ENCODE results near the gene CD44.
"Not testable (repeated sequence)": the region's sequence is repeated elsewhere in the genome, so short reads cannot be mapped to it uniquely, and the experiment has no call there.

The CD44 gene

GRCh38 chr11:35211952-35212351 lies 73.0 kb downstream of the CD44 start:
- no peak for DNase-seq (ENCODE audit: low read depth in 3 of 3)

DNA sequence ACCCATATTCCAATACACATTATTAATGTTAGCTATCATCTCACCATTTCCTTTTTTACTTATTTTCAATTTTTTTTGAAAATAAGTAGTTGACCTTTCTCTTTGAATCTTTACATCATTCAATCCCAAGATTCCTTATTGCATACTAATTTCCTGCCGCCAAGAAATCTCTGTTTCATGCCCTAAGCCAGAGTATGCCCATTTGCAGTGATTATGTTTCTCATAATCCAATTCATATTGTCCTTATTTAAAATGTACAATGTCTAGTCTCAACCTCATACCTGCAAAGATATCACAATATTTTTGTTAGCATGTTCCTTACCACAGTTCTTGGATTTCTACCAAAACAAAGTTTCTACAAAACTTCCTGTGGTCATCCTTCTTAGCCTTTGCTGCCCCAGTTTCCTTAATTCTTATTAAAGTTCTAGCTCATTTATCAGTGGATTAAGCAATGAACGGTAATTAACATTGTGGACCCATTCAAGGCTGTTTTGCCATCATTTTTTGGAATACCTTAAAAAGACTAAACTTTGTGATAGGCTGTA lies 75.3 kb downstream of the CD44 start:
- no peak for DNase-seq (ENCODE audit: low read depth in 3 of 3)

DNA sequence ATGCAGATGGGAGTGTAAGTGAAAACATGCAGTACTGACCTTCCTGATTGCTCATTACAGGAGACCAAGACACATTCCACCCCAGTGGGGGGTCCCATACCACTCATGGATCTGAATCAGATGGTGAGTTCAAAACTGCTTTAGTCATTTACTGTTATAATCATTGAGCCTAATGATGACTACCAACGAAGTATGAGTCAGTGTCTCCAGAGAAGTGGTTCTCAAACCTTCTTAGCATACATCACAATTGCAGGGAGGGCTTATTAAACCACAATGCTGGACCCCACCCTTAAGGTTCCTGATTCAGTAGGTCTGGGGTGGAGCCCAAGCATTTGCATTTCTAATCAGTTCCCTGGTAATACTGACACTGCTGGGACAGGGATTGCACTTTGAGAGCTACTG lies 75.8 kb downstream of the CD44 start:
- DNase-seq (ENCODE audit: low read depth in 3 of 3): peak; percentile 18 to 54 (median 35)

- DNase-seq (ENCODE audit: low read depth in 3 of 3): no peak
These were observed 77.0 kb downstream of the CD44 start for GRCh38 chr11:35215945-35216344.

GRCh38 chr11:35216962-35217678 lies 78.1 kb downstream of the CD44 start:
- no peak for DNase-seq (ENCODE audit: low read depth in 3 of 3)

DNA sequence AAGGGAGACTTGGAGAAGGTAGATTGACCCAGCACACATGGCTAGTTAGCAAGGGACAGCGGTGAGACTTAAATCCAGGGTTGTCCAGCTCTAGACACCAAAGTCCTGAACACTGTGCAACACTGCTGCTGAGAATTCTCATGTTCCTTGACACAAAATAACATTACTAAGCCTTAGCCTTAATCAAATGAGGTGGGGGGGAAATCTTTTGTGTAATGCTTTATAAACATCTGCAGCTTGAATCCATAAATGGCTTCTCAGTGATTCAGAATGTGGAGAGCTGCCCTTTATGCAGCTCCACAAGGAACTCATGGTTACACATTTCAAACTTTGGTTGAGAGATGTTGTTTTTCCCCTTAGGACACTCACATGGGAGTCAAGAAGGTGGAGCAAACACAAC lies 80.0 kb downstream of the CD44 start:
- no peak for DNase-seq (ENCODE audit: low read depth in 3 of 3)

- DNase-seq (ENCODE audit: low read depth in 3 of 3): no peak
These were observed 84.4 kb downstream of the CD44 start for GRCh38 chr11:35223371-35223796.

- no peak for DNase-seq (ENCODE audit: low read depth in 3 of 3)
These were observed 85.0 kb downstream of the CD44 start for GRCh38 chr11:35223991-35224390.

- no peak for DNase-seq (ENCODE audit: low read depth in 3 of 3)
These were observed 87.1 kb downstream of the CD44 start for GRCh38 chr11:35225946-35226520.

DNA sequence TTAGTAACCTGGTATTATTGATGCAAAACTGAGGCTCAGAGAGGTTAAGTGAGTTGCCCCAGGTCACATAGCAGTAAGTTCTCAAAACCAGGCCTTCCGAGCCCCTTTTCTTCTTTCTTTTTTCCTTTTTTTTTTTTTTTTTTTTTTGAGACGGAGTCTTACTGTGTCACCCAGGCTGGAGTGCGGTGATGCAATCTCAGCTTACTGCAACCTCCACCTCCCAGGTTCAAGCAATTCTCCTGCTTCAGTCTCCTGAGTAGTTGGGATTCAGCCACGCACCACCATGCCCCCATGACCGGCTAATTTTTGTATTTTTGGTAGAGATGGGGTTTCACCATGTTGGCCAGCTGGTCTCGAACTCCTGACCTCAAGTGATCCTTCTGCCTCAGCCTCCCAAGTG lies 87.8 kb downstream of the CD44 start:
- DNase-seq (ENCODE audit: low read depth in 3 of 3): not testable (repeated sequence)

DNA sequence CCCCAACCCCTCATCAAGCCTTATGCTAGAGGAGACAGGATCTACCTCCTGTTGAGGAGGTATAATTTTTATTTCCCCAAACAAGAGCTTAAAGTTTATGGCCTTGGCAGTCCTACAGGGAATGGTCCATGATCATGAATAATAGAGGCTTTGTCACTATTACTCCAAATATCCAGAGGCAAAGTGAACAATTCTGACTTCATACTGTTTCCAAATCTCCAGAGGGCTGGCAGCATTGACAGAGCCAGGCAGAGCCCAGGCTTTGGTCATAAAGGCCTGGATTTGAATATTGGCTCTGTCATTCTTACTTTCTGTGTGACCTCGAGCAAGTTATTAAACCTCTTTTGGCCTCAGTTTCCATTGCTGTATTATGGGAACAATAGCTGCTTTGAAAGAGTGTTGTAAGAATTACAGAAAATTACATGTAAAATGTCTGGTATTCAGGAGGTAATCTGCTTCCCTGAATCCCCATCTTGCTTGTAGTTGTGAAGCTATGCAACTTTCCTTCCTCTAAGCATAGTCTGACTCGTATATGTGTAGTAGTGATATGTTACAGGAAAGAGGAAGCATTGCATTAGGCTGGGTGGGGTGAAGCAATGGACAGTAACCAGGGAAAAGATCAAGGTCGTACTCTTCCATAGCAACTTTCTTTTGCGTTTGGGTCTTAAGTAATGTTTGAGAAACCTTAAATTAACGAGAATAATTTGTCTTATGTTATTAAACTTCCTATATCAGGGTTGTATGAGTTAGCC lies 88.8 kb downstream of the CD44 start:
- no peak for DNase-seq (ENCODE audit: low read depth in 3 of 3)

GRCh38 chr11:35228328-35228725 lies 89.4 kb downstream of the CD44 start:
- no peak for DNase-seq (ENCODE audit: low read depth in 3 of 3)

GRCh38 chr11:35230388-35230787 lies 91.4 kb downstream of the CD44 start:
- no peak for DNase-seq (ENCODE audit: low read depth in 3 of 3)

DNA sequence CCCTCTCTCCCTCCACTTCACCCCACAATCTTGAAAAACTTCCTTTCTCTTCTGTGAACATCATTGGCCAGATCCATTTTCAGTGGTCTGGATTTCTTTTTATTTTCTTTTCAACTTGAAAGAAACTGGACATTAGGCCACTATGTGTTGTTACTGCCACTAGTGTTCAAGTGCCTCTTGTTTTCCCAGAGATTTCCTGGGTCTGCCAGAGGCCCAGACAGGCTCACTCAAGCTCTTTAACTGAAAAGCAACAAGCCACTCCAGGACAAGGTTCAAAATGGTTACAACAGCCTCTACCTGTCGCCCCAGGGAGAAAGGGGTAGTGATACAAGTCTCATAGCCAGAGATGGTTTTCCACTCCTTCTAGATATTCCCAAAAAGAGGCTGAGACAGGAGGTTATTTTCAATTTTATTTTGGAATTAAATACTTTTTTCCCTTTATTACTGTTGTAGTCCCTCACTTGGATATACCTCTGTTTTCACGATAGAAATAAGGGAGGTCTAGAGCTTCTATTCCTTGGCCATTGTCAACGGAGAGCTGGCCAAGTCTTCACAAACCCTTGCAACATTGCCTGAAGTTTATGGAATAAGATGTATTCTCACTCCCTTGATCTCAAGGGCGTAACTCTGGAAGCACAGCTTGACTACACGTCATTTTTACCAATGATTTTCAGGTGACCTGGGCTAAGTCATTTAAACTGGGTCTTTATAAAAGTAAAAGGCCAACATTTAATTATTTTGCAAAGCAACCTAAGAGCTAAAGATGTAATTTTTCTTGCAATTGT lies 92.3 kb downstream of the CD44 start:
- no peak for DNase-seq (ENCODE audit: low read depth in 3 of 3)

DNA sequence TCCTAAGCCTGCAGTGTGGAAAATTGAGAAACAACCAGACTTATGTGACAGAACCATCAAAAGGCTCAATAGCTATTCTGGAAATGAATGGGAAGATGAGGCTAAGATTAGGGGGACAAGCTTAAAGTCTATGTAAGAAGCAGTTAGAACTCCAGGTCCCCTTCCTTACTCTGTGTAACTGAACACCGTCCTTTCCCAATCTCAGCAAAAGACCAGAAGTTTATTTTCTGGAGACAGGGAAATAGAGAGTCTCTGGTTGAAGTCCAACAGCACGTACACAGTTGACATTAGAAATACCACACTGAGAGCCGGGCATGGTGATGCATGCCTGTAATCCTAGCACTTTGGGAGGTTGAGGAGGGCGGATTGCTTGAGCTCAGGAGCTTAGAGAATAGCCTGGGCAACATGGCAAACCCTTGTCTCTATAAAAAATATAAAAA lies 93.9 kb downstream of the CD44 start:
- no peak for DNase-seq (ENCODE audit: low read depth in 3 of 3)

DNA sequence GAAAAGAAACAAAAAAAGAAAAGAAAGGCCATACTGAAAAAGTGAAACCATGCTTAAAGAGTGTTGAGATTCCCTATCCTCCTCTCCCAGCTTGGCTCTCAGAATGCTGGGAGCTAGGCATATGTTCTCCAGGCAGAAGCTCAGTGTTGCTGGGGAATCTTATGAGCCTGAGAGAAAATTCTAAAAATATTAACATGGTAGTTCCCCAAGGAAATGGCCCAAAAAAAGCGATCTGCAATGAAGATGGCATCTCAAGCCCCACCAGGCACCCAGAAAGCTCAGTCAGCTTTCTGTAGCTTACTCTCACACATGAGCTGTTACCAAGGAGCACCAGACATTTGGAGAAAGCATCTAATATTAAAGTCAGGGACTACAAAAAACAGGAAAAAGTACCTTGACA lies 94.5 kb downstream of the CD44 start:
- DNase-seq (ENCODE audit: low read depth in 3 of 3): no peak

DNA sequence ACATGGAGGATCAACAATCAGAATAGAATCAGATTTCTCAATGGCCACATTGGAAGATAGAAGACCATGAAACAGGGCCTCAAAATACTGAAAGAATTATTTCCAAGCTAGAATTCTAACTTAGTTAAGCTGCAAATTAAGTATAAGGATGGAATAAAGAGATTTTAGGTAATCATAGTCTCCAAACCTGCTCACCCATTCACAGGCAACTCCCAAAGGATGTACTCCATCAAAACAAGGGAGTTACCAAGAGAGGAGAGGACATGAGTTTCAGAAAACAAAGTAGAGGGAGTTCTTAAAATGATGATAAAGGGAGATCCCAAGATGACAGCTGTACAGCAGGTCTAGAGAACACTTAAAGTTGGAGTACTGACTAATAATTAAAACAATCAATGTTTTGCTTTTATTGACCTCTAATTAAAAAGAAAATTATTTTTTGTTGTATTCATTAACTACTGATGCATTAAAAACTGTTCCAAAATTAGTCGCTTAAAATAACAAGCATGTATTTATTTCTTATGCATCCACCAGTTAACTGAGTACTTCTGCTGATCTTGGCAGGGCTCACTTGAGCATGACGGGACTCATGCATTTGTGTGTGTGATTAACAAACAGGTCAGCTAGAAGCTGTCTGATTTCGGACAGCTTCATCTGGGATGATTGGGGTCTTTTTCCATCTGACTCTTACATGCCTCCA lies 95.6 kb downstream of the CD44 start:
- no peak for DNase-seq (ENCODE audit: low read depth in 3 of 3)

GRCh38 chr11:35235157-35235468 lies 96.1 kb downstream of the CD44 start:
- no peak for DNase-seq (ENCODE audit: low read depth in 3 of 3)

DNA sequence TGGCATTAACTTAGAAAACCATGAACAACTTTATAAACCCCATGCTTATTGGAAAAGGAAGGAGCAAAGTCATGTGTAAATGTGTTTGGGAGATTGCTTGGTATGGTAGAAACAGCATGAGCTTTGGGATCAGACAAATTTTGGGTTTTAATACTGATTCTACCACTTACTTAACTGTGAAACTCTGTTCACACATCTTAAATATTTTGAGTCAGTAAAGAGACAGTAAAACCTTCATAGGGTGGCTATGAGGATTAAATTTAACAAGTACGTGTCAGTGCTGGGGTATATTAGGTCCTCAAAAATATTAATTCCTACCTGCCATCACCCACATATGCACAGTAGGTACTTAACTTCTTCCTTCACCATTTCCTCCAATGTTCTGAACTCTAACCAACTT lies 96.5 kb downstream of the CD44 start:
- DNase-seq (ENCODE audit: low read depth in 3 of 3): no peak

DNA sequence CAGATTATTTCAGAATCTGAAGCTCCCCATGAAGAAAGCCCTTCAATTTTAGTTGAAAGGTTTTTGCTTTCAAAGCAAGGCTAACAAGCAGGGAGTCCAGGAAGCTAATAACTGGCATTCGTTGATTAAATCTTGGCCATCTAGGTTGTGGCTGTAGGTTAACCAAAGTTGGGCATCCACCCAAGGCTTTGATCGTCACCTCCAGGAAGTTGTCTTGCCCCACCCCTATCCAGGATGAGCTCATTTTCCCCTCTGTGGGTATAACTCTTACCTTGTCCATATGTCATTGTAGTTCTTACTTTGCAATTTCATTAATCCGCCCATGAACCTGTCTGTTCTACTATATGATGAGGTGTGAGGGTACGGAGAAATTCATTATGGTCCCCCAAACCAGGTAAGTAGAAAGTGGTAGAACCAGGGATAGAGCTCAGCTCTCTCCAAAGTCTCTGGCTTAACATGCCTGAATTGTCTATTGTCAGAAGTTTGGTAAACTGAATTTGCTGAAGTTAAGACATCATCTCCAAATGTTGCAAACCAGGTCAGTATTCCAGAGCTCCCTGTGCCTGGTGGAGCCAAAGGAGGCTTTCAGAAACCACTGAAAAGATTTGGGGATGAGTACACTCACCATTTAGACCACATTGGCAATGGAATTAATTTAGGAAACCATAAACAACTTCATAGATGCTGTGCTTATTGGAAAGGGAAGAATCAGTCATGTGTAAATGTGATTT lies 97.1 kb downstream of the CD44 start:
- DNase-seq (ENCODE audit: low read depth in 3 of 3): peak in 2 of 3 donors; percentile 28 to 43

DNA sequence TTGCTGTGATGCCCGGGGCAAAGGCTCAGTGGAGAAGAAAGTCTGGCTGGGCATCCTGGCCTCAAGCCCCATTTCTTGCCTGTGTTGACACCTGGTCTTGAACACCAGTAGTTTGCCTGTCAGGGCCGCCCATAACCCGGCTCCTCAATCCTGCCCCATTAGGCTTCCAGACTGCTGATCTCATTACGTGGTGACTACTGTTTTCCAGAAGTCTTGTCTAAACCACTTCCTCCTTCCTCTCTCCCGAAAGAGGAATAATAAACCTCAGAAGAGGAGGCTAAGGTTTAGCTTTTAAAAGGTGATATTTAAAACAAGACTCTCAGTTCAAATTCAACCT lies 97.7 kb downstream of the CD44 start:
- no peak for DNase-seq (ENCODE audit: low read depth in 3 of 3)

Data from stimulated activated CD4-positive, alpha-beta T cell treated with anti-CD3 and anti-CD28 coated beads, TNF-alpha, amount 100 ng/mL, for 48 hours (primary cell).